HepG2 (cell line): ENCODE data around the gene PSAPL1. TPM values are rescaled to one million over a fixed set of nuclear protein-coding genes. Genes with fewer than 3 reads are reported as not detected.

ENCODE experiments used
- ATAC-seq: fragments of 200-7000 bp; cut with Tn5 transposase; 3 replicates; pipeline ENCODE4 v1.9.1; 2020; ENCODE audit warnings: mild to moderate bottlenecking, moderate library complexity
- BruUV-seq: library from RNA; stranded (reverse); fragments of 400-500 nt; replicated peaks from 2 replicates; lab custom pipeline; 2021; lab: Mats Ljungman, UMichigan
- CTCF ChIA-PET: fragments of 300-600 bp; formaldehyde crosslinking; extraction: SDS; loops from one replicate; lab custom pipeline; 2021; ENCODE audit warnings: low total read pairs, inconsistent platforms, low intra/inter-chr PET ratio; lab: Yijun Ruan, JAX
- POLR2A ChIA-PET: fragments of 350-600 bp; sonication (Branson Sonifier 250); formaldehyde crosslinking; loops from one replicate; lab custom pipeline; 2020; ENCODE audit warnings: antibody characterized with exemption, inconsistent platforms; lab: Yijun Ruan, JAX
- DNase-seq: peaks from one replicate; pipeline ENCODE4 v3.0.0-alpha.2; 2015; ENCODE audit warnings: low spot score
- FAIRE-seq: peaks from 3 replicates; lab custom pipeline; 2011; peaks lifted over from hg19 to GRCh38; lab: Jason Lieb, UNC
- H2AFZ ChIP-seq: one replicate; pipeline ENCODE4 v1.6.1; 2011; ENCODE audit warnings: low read length, inconsistent platforms
- H3K27ac ChIP-seq: fragments of 300-600 bp; 3 replicates; pipeline ENCODE4 v1.8.0; 2011; ENCODE audit warnings: mixed run types, mild to moderate bottlenecking, mixed read lengths, low read length, inconsistent platforms; ENCODE audit not compliant: insufficient read depth; ENCODE audit errors: extremely low read length
- H3K27me3 ChIP-seq, 2 experiments: fragments of 200-600 bp in 1 of 2; 2 replicates in 1 of 2; 3 replicates in 1 of 2; pipeline versions ENCODE4 v1.6.0 to v1.8.0; 2011; ENCODE audit warnings: low read length in 2 of 2, mild to moderate bottlenecking in 2 of 2, moderate library complexity in 2 of 2, inconsistent platforms in 1 of 2; ENCODE audit not compliant: insufficient read depth in 2 of 2, control insufficient read depth in 1 of 2
- H3K36me3 ChIP-seq, 2 experiments: fragments of 200-600 bp in 1 of 2; replicated peaks in 1 of 2; 2 replicates in 1 of 2; 3 replicates in 1 of 2; pipeline versions ENCODE4 v1.5.1 to v1.8.0; 2011; ENCODE audit warnings: low read length in 2 of 2, inconsistent platforms in 1 of 2; ENCODE audit not compliant: insufficient read depth in 2 of 2, control insufficient read depth in 1 of 2
- H3K4me1 ChIP-seq: 2 replicates; pipeline ENCODE4 v1.5.1; 2012; ENCODE audit warnings: low read length, inconsistent platforms; ENCODE audit not compliant: insufficient read depth
- H3K4me2 ChIP-seq: 2 replicates; pipeline ENCODE4 v1.6.0; 2011; ENCODE audit warnings: low read depth, low read length, inconsistent platforms
- H3K4me3 ChIP-seq, 3 experiments: fragments of 200-600 bp in 1 of 3; sonication (generic), shearing (Covaris generic) in 1 of 3; replicated peaks in 1 of 3; 2 replicates each; pipeline ENCODE4 v1.5.1; 2011 to 2016; ENCODE audit warnings: low read length in 3 of 3, inconsistent platforms in 2 of 3, low read depth in 2 of 3, mild to moderate bottlenecking in 2 of 3, control low read depth in 1 of 3, mixed read lengths in 1 of 3; ENCODE audit not compliant: insufficient read depth in 1 of 3
- H3K79me2 ChIP-seq: one replicate; pipeline ENCODE4 v1.6.1; 2011; ENCODE audit warnings: low read length, inconsistent platforms; ENCODE audit not compliant: insufficient read depth
- H3K9ac ChIP-seq: 2 replicates; pipeline ENCODE4 v1.6.0; 2011; ENCODE audit warnings: mild to moderate bottlenecking, low read depth, low read length, inconsistent platforms; ENCODE audit not compliant: insufficient read depth
- H3K9me3 ChIP-seq: 2 replicates; pipeline ENCODE4 v1.5.1; 2012; ENCODE audit warnings: mild to moderate bottlenecking, low read length
- H4K20me1 ChIP-seq: 2 replicates; pipeline ENCODE4 v1.6.0; 2011; ENCODE audit warnings: inconsistent platforms, mild to moderate bottlenecking, low read length, moderate library complexity; ENCODE audit not compliant: insufficient read depth
- CHD4 ChIP-seq: fragments of 200-600 bp; sonication (generic); IDR thresholded peaks from 2 replicates; pipeline ENCODE4 v1.7.0; 2017; ENCODE audit warnings: mild to moderate bottlenecking, low read length, borderline replicate concordance
- ETV6 ChIP-seq: sonication (generic); formaldehyde crosslinking; conservative IDR thresholded peaks from 2 replicates; pipeline ENCODE4 v1.4.0; 2020; ENCODE audit warnings: missing genetic modification reagents
- MED1 ChIP-seq: sonication (generic); formaldehyde crosslinking; IDR thresholded peaks from 2 replicates; pipeline ENCODE4 v1.4.0; 2020; ENCODE audit warnings: missing genetic modification reagents
- RXRA ChIP-seq: sonication (generic); formaldehyde crosslinking; IDR thresholded peaks from 2 replicates; pipeline ENCODE4 v1.5.1; 2020; ENCODE audit warnings: missing genetic modification reagents
- THYN1 ChIP-seq: sonication (generic); formaldehyde crosslinking; IDR thresholded peaks from 2 replicates; pipeline ENCODE4 v1.8.1; 2023; ENCODE audit warnings: low read depth, mild to moderate bottlenecking, moderate library complexity, missing genetic modification reagents, borderline replicate concordance
- ZNF253 ChIP-seq: sonication (generic); formaldehyde crosslinking; IDR thresholded peaks from 2 replicates; pipeline ENCODE4 v1.8.0; 2022; ENCODE audit warnings: mild to moderate bottlenecking, missing genetic modification reagents, borderline replicate concordance
- ZNF468 ChIP-seq: sonication (generic); formaldehyde crosslinking; IDR thresholded peaks from 2 replicates; pipeline ENCODE4 v1.8.0; 2022; ENCODE audit warnings: mild to moderate bottlenecking, moderate library complexity, missing genetic modification reagents
- ZNF614 ChIP-seq: IDR thresholded peaks from 2 replicates; pipeline ENCODE4 v1.6.1; 2018; ENCODE audit warnings: missing biosample characterization, missing genetic modification reagents, inconsistent platforms, borderline replicate concordance
- ZNF629 ChIP-seq: sonication (generic); formaldehyde crosslinking; conservative IDR thresholded peaks from 2 replicates; pipeline ENCODE4 v1.5.0; 2020; ENCODE audit warnings: missing genetic modification reagents
- ZNF800 ChIP-seq: sonication (generic); formaldehyde crosslinking; IDR thresholded peaks from 2 replicates; pipeline ENCODE4 v1.4.0; 2020; ENCODE audit warnings: missing genetic modification reagents
- ZNF83 ChIP-seq: sonication (generic); formaldehyde crosslinking; IDR thresholded peaks from 2 replicates; pipeline ENCODE4 v1.4.0; 2020; ENCODE audit warnings: missing genetic modification reagents, mild to moderate bottlenecking, borderline replicate concordance
- WGBS: methylation state at CpG from one replicate; pipeline ENCODE4 v1.1.6; 2017; ENCODE audit warnings: low lambda C conversion rate; 5-methylcytosine and 5-hydroxymethylcytosine counted together
- in situ Hi-C: cut with HindIII; loops from 2 replicates; pipeline ENCODE4 v1.10.0; 2017; ENCODE audit warnings: low pct_unique_long_range_greater_than_20kb; ENCODE audit not compliant: extremely low pct_ligation_motif_present
- intact Hi-C: fragments of 100-400 bp; cut with micrococcal nuclease; formaldehyde crosslinking; loops from one replicate; pipeline ENCODE4 v1.10.0; 2022; ENCODE audit not compliant: unreplicated experiment
- polyA plus RNA-seq, 8 experiments: library from polyadenylated mRNA; depleted of rRNA in 3 of 8; stranded (reverse) in 7 of 8; unstranded in 1 of 8; fragments of >200 nt; fragmentation: Illumina TruSeq in 4 of 8; extraction: Trizol in 4 of 8; gene quantifications; 2 replicates each; pipeline versions ENCODE4 v1.2.1 to v1.2.3, GENCODE V29; 2011 to 2016; ENCODE audit warnings: low read depth in 4 of 8, missing spikeins in 1 of 8, mixed read lengths in 1 of 8; ENCODE audit not compliant: insufficient read depth in 1 of 8
- total RNA-seq, 5 experiments: library from RNA; depleted of rRNA; stranded (reverse); fragments of >200 nt; fragmentation: Illumina TruSeq; extraction: Trizol; gene quantifications; 2 replicates each; pipeline ENCODE4 v1.2.3, GENCODE V29; 2016; ENCODE audit warnings: low read depth in 1 of 5
- TF ChIP-seq, protein P1 (sequence below): sonication (generic); formaldehyde crosslinking; IDR thresholded peaks from 2 replicates; pipeline ENCODE4 v1.9.0; 2021; ENCODE audit warnings: missing genetic modification reagents, borderline replicate concordance

Gene PSAPL1
- total and polyA plus RNA-seq, 2 of the 13 experiments (the other 11 are each of a cell fraction or from before 2014, with no cell fraction given) = 0.02 to 0.16 TPM

DNA sequence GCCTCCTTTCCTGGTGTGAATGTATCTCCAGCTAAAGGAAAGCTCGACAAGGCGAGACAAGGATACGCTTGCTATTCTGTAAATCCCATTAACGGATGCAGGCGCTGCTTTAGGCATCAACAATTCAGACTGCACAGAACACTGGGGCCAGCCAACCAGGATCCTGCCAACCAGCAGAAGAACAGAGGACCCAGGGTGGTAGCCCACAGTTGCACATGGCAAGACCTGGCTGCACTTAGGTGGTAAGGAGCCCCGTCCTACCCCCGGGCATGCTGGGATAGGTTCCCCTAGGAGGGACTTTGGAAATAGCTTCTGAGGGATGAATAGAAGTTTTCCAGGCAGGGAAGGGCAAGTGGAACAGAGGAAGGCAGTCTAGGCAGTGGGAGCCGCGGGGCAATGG lies 20.7 kb downstream of the PSAPL1 start:
- FAIRE-seq (no peak), DNase-seq (no peak), ATAC-seq (no peak)
- no peak for TF ChIP-seq ZNF468 (CRISPR knock-in tag)
- CTCF ChIA-PET = no interaction called here
- Histone ChIP-seq H2AFZ (no peak overlapping the region), H3K27me3 (no peaks in the 10 kb centered on the region; a peak in 1 of 5 replicates), H3K4me2 (no peak overlapping the region), H3K4me1 (no peaks in the 10 kb centered on the region), H3K79me2 (no peaks in the 10 kb centered on the region), H3K9me3 (peaks cover 1% of the 10 kb centered on the region; the same call in 1 of the 2 replicates), H3K9ac (no peak overlapping the region), H3K36me3 (no peaks in the 10 kb centered on the region), H3K4me3 (no peak overlapping the region), H4K20me1 (no peaks in the 10 kb centered on the region), H3K27ac (no peak overlapping the region)
- BruUV-seq = no TSS peak
- WGBS = 71% methylated on average over 8 of the region's 9 CpGs
- intact Hi-C loops (no loop called here), in situ Hi-C loops (no loop called here)
- POLR2A ChIA-PET = no interaction called here

- in situ Hi-C loops (no loop called here), intact Hi-C loops (no loop called here)
- Histone ChIP-seq H3K36me3 (no peaks in the 10 kb centered on the region), H3K79me2 (no peaks in the 10 kb centered on the region), H2AFZ (no peak overlapping the region), H3K27ac (no peak overlapping the region), H3K9me3 (peaks cover 14% of the 10 kb centered on the region; the same call in 1 of the 2 replicates), H3K27me3 (no peaks in the 10 kb centered on the region; a peak in 1 of 5 replicates)
- WGBS = 25% methylated on average over 2 of the region's 4 CpGs
- ATAC-seq = no peak
- CTCF ChIA-PET = no interaction called here
- TF ChIP-seq ZNF253 (CRISPR knock-in tag) (no peak), ZNF614 (CRISPR knock-in tag) (no peak), THYN1 (CRISPR knock-in tag) (no peak), CHD4 (no peak), ZNF800 (CRISPR knock-in tag) (no peak), ZNF83 (CRISPR knock-in tag) (no peak), RXRA (CRISPR knock-in tag) (no peak), ZNF629 (CRISPR knock-in tag) (no peak), ETV6 (CRISPR knock-in tag) (no peak), MED1 (CRISPR knock-in tag) (no peak)
- TF ChIP-seq, protein P1, sequence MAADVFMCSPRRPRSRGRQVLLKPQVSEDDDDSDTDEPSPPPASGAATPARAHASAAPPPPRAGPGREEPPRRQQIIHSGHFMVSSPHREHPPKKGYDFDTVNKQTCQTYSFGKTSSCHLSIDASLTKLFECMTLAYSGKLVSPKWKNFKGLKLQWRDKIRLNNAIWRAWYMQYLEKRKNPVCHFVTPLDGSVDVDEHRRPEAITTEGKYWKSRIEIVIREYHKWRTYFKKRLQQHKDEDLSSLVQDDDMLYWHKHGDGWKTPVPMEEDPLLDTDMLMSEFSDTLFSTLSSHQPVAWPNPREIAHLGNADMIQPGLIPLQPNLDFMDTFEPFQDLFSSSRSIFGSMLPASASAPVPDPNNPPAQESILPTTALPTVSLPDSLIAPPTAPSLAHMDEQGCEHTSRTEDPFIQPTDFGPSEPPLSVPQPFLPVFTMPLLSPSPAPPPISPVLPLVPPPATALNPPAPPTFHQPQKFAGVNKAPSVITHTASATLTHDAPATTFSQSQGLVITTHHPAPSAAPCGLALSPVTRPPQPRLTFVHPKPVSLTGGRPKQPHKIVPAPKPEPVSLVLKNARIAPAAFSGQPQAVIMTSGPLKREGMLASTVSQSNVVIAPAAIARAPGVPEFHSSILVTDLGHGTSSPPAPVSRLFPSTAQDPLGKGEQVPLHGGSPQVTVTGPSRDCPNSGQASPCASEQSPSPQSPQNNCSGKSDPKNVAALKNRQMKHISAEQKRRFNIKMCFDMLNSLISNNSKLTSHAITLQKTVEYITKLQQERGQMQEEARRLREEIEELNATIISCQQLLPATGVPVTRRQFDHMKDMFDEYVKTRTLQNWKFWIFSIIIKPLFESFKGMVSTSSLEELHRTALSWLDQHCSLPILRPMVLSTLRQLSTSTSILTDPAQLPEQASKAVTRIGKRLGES (CRISPR knock-in tag) = no peak
- TF ChIP-seq, all 625 proteins: peak for 0
- DNase-seq = no peak
- no peak for FAIRE-seq
- no peak overlapping the region for H3K9ac ChIP-seq
- no peaks in the 10 kb centered on the region for H4K20me1 ChIP-seq
- no peaks in the 10 kb centered on the region for H3K4me1 ChIP-seq
- no peak overlapping the region for H3K4me2 ChIP-seq
- no peak overlapping the region for H3K4me3 ChIP-seq
- POLR2A ChIA-PET = no interaction called here
- no TSS peak for BruUV-seq
Observed at GRCh38 chr4:7412554-7412912, 22.2 kb downstream of the PSAPL1 start.
